Measurements from ENCODE around the gene NKG7.

Gene NKG7

DNA sequence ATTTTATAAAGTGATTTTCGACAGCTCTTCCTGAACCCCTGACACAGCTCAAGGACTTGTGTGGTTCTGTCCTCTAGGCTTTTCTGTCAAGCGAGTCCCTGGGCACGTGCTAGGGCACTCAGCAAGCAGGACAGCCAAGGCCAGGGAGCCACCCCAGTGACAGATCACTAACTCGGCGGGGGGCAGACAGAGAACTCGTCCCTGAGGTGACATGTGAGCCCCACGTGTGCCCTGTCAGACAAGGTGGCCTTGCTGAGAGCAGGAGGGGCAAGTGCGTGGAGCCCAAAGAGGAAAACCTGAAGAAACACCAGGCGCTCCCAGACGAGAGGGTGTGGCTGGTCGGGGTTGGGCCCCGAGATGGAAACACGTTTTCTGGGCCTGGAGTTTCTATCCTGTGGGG is 11.2 kb downstream of the NKG7 start:
- no peaks in the 10 kb centered on the region for H3K9me3 ChIP-seq (ENCODE audit: insufficient read depth, low read length)
- H3K36me3 ChIP-seq (ENCODE audit: low read length), result no peaks in the 10 kb centered on the region
- H3K27me3 ChIP-seq (ENCODE audit: low read length), result no peaks in the 10 kb centered on the region
- H3K9me2 ChIP-seq (replicated peaks; ENCODE audit: insufficient read depth, low read length), result no peaks in the 10 kb centered on the region
- TF ChIP-seq, protein P1, sequence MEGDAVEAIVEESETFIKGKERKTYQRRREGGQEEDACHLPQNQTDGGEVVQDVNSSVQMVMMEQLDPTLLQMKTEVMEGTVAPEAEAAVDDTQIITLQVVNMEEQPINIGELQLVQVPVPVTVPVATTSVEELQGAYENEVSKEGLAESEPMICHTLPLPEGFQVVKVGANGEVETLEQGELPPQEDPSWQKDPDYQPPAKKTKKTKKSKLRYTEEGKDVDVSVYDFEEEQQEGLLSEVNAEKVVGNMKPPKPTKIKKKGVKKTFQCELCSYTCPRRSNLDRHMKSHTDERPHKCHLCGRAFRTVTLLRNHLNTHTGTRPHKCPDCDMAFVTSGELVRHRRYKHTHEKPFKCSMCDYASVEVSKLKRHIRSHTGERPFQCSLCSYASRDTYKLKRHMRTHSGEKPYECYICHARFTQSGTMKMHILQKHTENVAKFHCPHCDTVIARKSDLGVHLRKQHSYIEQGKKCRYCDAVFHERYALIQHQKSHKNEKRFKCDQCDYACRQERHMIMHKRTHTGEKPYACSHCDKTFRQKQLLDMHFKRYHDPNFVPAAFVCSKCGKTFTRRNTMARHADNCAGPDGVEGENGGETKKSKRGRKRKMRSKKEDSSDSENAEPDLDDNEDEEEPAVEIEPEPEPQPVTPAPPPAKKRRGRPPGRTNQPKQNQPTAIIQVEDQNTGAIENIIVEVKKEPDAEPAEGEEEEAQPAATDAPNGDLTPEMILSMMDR (IDR thresholded peaks at IDR 0.05; ENCODE audit: insufficient read depth, low read length, poor library complexity, severe bottlenecking), result no peak
- no peak for TF ChIP-seq EZH2phosphoT487 (conservative IDR thresholded peaks at IDR 0.05; ENCODE audit: low read length)
- H3K4me2 ChIP-seq (ENCODE audit: low read depth, low read length, poor library complexity, severe bottlenecking), result no peak overlapping the region
- H3F3A ChIP-seq (ENCODE audit: insufficient read depth), result peaks cover 4% of the 10 kb centered on the region; the same call in 1 of the 2 replicates
- no peak overlapping the region for H3K9ac ChIP-seq (ENCODE audit: low read length)
- H3K79me2 ChIP-seq (ENCODE audit: insufficient read depth, low read length), result peaks cover 19% of the 10 kb centered on the region; the same call in 1 of the 2 replicates
- no peak overlapping the region for H2AFZ ChIP-seq (ENCODE audit: low read depth, low read length, severe bottlenecking)
- H4K20me1 ChIP-seq (ENCODE audit: low read depth, low read length), result no peaks in the 10 kb centered on the region
- no peak overlapping the region for H3K27ac ChIP-seq (ENCODE audit: low read depth, low read length)
- H3K4me3 ChIP-seq (ENCODE audit: insufficient read depth, low read length, poor library complexity, severe bottlenecking), result no peak overlapping the region

DNA sequence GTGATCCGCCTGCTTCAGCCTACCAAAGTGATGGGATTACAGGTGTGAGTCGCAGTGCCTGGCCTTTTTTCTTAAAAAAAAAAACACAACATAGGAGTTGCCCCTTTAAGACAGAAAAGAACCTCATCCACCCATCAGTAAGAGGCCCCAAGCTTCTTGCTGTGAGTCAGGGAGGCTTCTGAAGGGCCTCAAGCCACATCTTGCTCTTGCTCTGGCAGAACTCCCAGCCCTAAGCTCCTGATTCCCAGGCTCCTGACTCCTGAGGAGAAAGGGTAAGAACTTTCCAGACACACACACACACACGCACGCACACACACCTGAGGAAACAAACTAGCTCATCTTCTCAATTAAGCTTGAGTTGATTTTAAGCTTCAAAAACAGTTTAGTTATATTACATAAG is 13.2 kb downstream of the NKG7 start:
- H3K9ac ChIP-seq (ENCODE audit: low read length), result no peak overlapping the region
- no peak overlapping the region for H3K27ac ChIP-seq (ENCODE audit: low read depth, low read length)
- no peaks in the 10 kb centered on the region for H3K36me3 ChIP-seq (ENCODE audit: low read length)

DNA sequence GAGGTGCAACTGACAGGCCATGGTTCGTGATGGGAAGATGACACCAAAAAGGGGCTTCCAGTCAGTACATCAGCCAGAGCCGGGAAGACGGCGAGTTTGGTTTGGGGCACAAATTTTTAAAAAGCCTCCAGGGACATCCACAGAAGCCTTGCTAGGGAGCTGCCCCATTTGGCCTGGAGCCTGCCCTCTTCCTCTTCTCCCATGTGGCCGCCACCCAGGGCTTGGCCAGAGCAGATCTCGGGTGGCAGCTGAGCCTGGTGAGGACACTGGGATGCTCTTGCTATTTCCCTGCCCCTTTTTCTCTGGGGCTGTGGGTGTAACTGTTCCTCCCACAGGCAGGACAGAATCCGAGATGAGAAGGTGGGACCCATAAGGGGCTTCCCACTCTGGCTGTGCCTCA is 14.5 kb downstream of the NKG7 start:
- no peak for TF ChIP-seq EZH2phosphoT487 (conservative IDR thresholded peaks at IDR 0.05; ENCODE audit: low read length)
- TF ChIP-seq, protein P1 (IDR thresholded peaks at IDR 0.05; ENCODE audit: insufficient read depth, low read length, poor library complexity, severe bottlenecking), result no peak
- Histone ChIP-seq H4K20me1 (ENCODE audit: low read depth, low read length) (no peaks in the 10 kb centered on the region), H3K9ac (ENCODE audit: low read length) (no peak overlapping the region), H3K79me2 (ENCODE audit: insufficient read depth, low read length) (peaks cover 3% of the 10 kb centered on the region; the same call in 1 of the 2 replicates), H3K27me3 (ENCODE audit: low read length) (no peaks in the 10 kb centered on the region), H3F3A (ENCODE audit: insufficient read depth) (no peaks in the 10 kb centered on the region), H3K36me3 (ENCODE audit: low read length) (no peaks in the 10 kb centered on the region), H3K27ac (ENCODE audit: low read depth, low read length) (no peak overlapping the region), H3K9me2 (replicated peaks; ENCODE audit: insufficient read depth, low read length) (no peaks in the 10 kb centered on the region), H3K9me3 (ENCODE audit: insufficient read depth, low read length) (no peaks in the 10 kb centered on the region), H3K4me3 (ENCODE audit: insufficient read depth, low read length, poor library complexity, severe bottlenecking) (no peak overlapping the region), H2AFZ (ENCODE audit: low read depth, low read length, severe bottlenecking) (no peak overlapping the region), H3K4me2 (ENCODE audit: low read depth, low read length, poor library complexity, severe bottlenecking) (no peak overlapping the region)

More for the DNA sequence above, 13.2 kb downstream of the NKG7 start:
- peaks cover 4% of the 10 kb centered on the region; the same call in 1 of the 2 replicates for H3K79me2 ChIP-seq (ENCODE audit: insufficient read depth, low read length)
- no peaks in the 10 kb centered on the region for H4K20me1 ChIP-seq (ENCODE audit: low read depth, low read length)
- H3K4me2 ChIP-seq (ENCODE audit: low read depth, low read length, poor library complexity, severe bottlenecking), result no peak overlapping the region
- no peaks in the 10 kb centered on the region for H3K9me2 ChIP-seq (replicated peaks; ENCODE audit: insufficient read depth, low read length)
- no peaks in the 10 kb centered on the region for H3F3A ChIP-seq (ENCODE audit: insufficient read depth)
- no peak overlapping the region for H2AFZ ChIP-seq (ENCODE audit: low read depth, low read length, severe bottlenecking)
- H3K27me3 ChIP-seq (ENCODE audit: low read length), result no peaks in the 10 kb centered on the region
- TF ChIP-seq, protein P1 (IDR thresholded peaks at IDR 0.05; ENCODE audit: insufficient read depth, low read length, poor library complexity, severe bottlenecking), result no peak
- TF ChIP-seq EZH2phosphoT487 (conservative IDR thresholded peaks at IDR 0.05; ENCODE audit: low read length), result no peak
- no peak overlapping the region for H3K4me3 ChIP-seq (ENCODE audit: insufficient read depth, low read length, poor library complexity, severe bottlenecking)
- H3K9me3 ChIP-seq (ENCODE audit: insufficient read depth, low read length), result no peaks in the 10 kb centered on the region

Measured in SU-DHL-6 (cell line).